ENCODE data around the gene METTL23.
"Not testable (repeated sequence)": the region's sequence is repeated elsewhere in the genome, so short reads cannot be mapped to it uniquely, and the experiment has no call there.

The METTL23 gene

GRCh38 chr17:76702941-76703637 is 23.6 kb upstream of the METTL23 start:
- no peak for DNase-seq (ENCODE audit: low spot score)
- TF ChIP-seq, protein P1, sequence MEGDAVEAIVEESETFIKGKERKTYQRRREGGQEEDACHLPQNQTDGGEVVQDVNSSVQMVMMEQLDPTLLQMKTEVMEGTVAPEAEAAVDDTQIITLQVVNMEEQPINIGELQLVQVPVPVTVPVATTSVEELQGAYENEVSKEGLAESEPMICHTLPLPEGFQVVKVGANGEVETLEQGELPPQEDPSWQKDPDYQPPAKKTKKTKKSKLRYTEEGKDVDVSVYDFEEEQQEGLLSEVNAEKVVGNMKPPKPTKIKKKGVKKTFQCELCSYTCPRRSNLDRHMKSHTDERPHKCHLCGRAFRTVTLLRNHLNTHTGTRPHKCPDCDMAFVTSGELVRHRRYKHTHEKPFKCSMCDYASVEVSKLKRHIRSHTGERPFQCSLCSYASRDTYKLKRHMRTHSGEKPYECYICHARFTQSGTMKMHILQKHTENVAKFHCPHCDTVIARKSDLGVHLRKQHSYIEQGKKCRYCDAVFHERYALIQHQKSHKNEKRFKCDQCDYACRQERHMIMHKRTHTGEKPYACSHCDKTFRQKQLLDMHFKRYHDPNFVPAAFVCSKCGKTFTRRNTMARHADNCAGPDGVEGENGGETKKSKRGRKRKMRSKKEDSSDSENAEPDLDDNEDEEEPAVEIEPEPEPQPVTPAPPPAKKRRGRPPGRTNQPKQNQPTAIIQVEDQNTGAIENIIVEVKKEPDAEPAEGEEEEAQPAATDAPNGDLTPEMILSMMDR (IDR thresholded peaks at IDR 0.05; ENCODE audit: extremely low read depth, missing control alignments): no peak

GRCh38 chr17:76704805-76705204 is 21.8 kb upstream of the METTL23 start:
- TF ChIP-seq, protein P1 (IDR thresholded peaks at IDR 0.05; ENCODE audit: extremely low read depth, missing control alignments): no peak
- no peak for DNase-seq (ENCODE audit: low spot score)

- TF ChIP-seq, protein P1 (IDR thresholded peaks at IDR 0.05; ENCODE audit: extremely low read depth, missing control alignments): no peak
- no peak for DNase-seq (ENCODE audit: low spot score)
Observed at GRCh38 chr17:76706817-76707216, 19.8 kb upstream of the METTL23 start.

DNA sequence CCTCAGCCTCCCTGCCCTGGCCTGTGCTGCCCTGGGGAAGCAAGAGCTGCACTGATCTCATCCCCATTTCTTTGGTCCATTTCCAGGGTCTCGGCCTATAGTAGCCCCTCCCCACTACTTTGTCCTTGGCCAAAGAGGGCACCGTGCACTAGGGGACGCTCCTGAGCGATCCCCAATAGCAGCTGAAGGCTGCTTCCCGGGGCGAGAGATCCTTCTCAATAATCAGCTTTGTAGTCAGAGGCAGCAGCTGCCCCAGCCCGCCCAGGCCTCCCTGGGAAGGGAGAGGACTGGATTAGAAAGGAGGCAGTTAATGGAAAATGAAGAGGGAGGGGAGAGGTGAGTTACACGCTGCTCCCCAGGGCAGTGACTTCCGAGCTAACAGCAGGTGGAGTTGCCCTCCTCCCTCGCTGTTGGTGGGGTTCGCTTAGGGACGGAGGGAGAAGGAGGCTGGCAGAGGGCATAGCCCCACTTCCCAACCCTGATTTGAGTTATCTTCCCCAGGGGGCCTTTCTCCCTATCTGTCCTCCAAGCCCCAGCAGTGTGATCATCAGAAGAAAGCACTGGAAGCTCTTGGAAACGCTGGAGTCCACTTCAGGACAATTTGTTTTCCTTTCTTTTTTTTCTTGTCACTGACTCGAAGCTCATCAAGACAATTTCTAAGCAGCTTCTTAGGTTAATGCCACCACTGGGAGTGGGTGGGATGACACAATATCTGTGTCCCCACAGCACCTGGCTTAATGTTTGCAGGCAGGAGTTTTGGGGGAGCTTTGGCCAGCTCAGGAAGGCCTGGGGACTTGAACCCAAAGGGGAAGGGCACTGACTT is 18.4 kb upstream of the METTL23 start:
- no peak for DNase-seq (ENCODE audit: low spot score)
- TF ChIP-seq, protein P1 (IDR thresholded peaks at IDR 0.05; ENCODE audit: extremely low read depth, missing control alignments): no peak

- TF ChIP-seq, protein P1 (IDR thresholded peaks at IDR 0.05; ENCODE audit: extremely low read depth, missing control alignments): no peak
- DNase-seq (ENCODE audit: low spot score): no peak
Observed at GRCh38 chr17:76709077-76709950, 17.3 kb upstream of the METTL23 start.

GRCh38 chr17:76709951-76710862 is 16.4 kb upstream of the METTL23 start:
- DNase-seq (ENCODE audit: low spot score): not testable (repeated sequence)
